Type B pancreatic cell (in vitro differentiated cells): Measurements from ENCODE around the gene CD3G. TPM values are rescaled to one million over a fixed set of nuclear protein-coding genes. Genes with fewer than 3 reads are reported as not detected.
A peak's percentile ranks its signal among the peaks of the same experiment; 100 is the strongest.

ENCODE experiments used
- DNase-seq: peaks from one replicate; pipeline ENCODE4 v3.0.0; 2021; ENCODE audit warnings: mixed read lengths; ENCODE audit not compliant: unreplicated experiment; ENCODE audit errors: extremely low spot score
- H3K27ac Mint-ChIP-seq: 2 replicates; pipeline ENCODE4 v1.8.0; 2021; ENCODE audit warnings: mild to moderate bottlenecking, mixed read lengths
- H3K27me3 Mint-ChIP-seq: 2 replicates; pipeline ENCODE4 v1.8.0; 2021; ENCODE audit warnings: mixed read lengths
- H3K36me3 Mint-ChIP-seq: 2 replicates; pipeline ENCODE4 v1.8.0; 2021; ENCODE audit warnings: mixed read lengths
- H3K4me1 Mint-ChIP-seq: one replicate; pipeline ENCODE4 v1.8.0; 2021; ENCODE audit warnings: mixed read lengths; ENCODE audit not compliant: unreplicated experiment
- H3K4me3 Mint-ChIP-seq: 2 replicates; pipeline ENCODE4 v1.8.0; 2021; ENCODE audit warnings: mild to moderate bottlenecking, mixed read lengths
- H3K9me3 Mint-ChIP-seq: 2 replicates; pipeline ENCODE4 v1.8.0; 2021; ENCODE audit warnings: mixed read lengths
- total RNA-seq: library from RNA; stranded (reverse); gene quantifications from 2 replicates; pipeline ENCODE4 v1.2.1, GENCODE V29; 2021; ENCODE audit warnings: low replicate concordance
- TF ChIP-seq, protein P1 (sequence below): fragments of 200-600 bp; sonication (generic); conservative IDR thresholded peaks from 2 replicates; pipeline ENCODE4 v1.5.0; 2021; ENCODE audit warnings: antibody characterized with exemption, mild to moderate bottlenecking

CD3G gene
- total RNA-seq, 1 donor from 2014 or later = not detected

DNA sequence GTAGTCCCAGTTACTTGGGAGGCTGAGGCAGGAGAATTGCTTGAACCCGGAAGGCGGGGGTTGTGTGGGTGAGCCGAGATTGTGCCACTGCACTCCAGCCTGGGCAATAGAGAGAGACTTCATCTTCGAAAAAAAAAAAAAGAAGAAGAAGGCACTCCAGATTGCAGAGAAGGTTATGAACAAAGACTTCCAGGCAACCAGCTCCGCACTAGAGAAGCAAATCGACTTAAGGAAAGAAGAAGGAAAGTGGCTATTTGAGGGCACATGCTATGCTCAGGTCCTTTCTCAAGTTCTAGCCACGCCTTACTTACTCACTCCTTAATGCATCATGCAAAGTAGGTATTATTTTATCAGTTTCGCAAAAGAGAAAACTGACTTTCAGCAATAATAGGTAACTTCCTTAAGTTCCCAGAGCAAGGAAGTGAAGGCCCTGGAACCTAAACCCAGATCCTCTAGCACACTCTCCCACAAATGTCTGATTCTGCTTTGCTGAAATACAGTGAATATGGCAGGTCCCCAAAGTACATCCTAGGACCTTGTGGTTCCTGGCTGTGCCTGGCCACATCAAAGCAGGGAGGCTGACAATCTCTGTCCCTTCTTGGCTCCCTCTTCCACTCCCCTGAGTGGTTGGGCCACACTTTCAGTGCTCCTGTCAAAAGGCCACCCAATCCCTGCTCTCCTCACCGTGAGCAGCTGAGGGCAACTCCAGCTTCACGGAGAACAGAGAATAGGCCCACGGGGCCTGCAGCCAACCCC lies 25.4 kb upstream of the CD3G start:
- no peaks in the 10 kb centered on the region for H3K9me3 Mint-ChIP-seq
- peaks cover 45% of the 10 kb centered on the region for H3K27me3 Mint-ChIP-seq
- H3K4me3 Mint-ChIP-seq = no peak overlapping the region
- H3K4me1 Mint-ChIP-seq = peaks cover 24% of the 10 kb centered on the region
- H3K36me3 Mint-ChIP-seq = no peaks in the 10 kb centered on the region
- TF ChIP-seq, protein P1, sequence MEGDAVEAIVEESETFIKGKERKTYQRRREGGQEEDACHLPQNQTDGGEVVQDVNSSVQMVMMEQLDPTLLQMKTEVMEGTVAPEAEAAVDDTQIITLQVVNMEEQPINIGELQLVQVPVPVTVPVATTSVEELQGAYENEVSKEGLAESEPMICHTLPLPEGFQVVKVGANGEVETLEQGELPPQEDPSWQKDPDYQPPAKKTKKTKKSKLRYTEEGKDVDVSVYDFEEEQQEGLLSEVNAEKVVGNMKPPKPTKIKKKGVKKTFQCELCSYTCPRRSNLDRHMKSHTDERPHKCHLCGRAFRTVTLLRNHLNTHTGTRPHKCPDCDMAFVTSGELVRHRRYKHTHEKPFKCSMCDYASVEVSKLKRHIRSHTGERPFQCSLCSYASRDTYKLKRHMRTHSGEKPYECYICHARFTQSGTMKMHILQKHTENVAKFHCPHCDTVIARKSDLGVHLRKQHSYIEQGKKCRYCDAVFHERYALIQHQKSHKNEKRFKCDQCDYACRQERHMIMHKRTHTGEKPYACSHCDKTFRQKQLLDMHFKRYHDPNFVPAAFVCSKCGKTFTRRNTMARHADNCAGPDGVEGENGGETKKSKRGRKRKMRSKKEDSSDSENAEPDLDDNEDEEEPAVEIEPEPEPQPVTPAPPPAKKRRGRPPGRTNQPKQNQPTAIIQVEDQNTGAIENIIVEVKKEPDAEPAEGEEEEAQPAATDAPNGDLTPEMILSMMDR = no peak
- DNase-seq = no peak
- H3K27ac Mint-ChIP-seq = peak overlapping the region; percentile 2

DNA sequence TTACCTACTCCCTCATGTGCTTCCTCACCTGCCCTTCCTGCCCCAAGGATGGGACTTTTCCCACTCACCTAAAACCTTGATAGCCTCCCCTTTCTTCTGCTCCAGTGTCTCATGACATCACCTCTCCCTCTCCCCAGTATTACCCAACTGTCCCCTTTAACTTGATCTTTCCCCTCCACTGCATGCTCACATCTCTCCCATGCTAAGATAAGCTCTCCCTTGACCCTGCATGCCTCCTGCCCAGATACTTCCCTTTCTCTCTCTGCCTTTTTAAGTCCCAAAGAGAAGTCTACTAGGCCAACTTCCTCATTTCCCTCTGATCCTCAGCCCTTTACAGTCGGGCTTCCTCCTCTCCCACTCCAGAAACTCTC lies 24.8 kb upstream of the CD3G start:
- H3K4me3 Mint-ChIP-seq = no peak overlapping the region
- no peaks in the 10 kb centered on the region for H3K36me3 Mint-ChIP-seq
- peak overlapping the region; percentile 2 for H3K27ac Mint-ChIP-seq
- H3K9me3 Mint-ChIP-seq = no peaks in the 10 kb centered on the region
- TF ChIP-seq, protein P1 = no peak
- peaks cover 40% of the 10 kb centered on the region for H3K27me3 Mint-ChIP-seq
- no peak for DNase-seq
- peaks cover 22% of the 10 kb centered on the region for H3K4me1 Mint-ChIP-seq

DNA sequence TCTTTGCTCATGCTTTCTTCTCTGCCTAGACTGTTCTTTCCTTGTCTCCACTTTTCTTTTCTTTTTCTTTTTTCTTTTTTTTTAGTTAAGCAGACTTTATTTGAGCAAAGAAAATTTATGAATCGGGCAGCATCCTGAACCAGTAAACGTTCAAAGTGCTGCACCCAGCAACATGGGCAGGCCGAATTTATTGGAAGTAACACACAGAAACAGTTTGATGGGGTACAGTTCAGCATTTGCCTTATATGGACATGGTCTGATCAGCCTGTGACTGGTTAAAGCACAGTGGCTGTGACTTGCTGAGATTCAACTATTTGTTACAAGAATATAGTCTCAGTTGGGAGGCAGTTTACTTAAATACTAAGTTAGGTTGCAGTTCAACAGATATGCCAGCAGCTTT lies 23.6 kb upstream of the CD3G start:
- H3K9me3 Mint-ChIP-seq = no peaks in the 10 kb centered on the region
- no peak overlapping the region for H3K27ac Mint-ChIP-seq
- no peak for DNase-seq
- no peaks in the 10 kb centered on the region for H3K36me3 Mint-ChIP-seq
- H3K4me1 Mint-ChIP-seq = peaks cover 18% of the 10 kb centered on the region
- TF ChIP-seq, protein P1 = no peak
- peaks cover 34% of the 10 kb centered on the region for H3K27me3 Mint-ChIP-seq
- no peak overlapping the region for H3K4me3 Mint-ChIP-seq

DNA sequence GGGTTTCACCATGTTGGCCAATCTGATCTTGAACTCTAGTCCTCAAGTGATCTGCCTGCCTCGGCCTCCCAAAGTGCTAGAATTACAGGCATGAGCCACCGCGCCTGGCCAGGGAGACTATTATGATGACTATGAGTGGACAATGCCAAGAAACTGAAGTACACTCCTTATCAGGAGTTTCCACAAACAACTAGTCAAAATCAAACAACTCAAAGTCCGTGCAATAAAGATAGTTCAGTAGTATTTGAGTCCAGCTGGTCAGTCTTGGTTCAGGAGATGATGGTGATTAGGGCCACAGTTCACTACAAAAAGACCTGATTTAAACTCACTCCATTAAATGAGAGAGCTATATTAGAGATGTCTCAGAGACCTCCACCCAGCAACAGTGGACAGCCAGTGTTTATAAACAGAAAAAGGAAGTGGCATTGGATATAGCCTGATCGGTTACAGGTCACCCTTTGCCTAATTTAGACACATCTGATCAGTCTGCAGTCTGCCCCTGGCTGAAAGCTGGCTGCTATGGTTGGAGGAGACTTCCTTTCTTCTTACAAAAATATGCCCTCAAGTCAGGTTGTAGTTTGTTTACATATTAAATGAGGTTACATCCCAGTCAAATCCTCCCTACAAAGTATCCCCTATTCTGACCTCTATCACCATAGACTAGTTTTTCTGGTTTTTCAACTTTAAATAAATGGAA lies 22.6 kb upstream of the CD3G start:
- peaks cover 8% of the 10 kb centered on the region for H3K4me1 Mint-ChIP-seq
- peak overlapping the region; percentile 10 for H3K4me3 Mint-ChIP-seq
- H3K9me3 Mint-ChIP-seq = no peaks in the 10 kb centered on the region
- H3K36me3 Mint-ChIP-seq = no peaks in the 10 kb centered on the region
- no peak for DNase-seq
- peaks cover 31% of the 10 kb centered on the region for H3K27me3 Mint-ChIP-seq
- TF ChIP-seq, protein P1 = no peak
- peak overlapping the region; percentile 19 for H3K27ac Mint-ChIP-seq

DNA sequence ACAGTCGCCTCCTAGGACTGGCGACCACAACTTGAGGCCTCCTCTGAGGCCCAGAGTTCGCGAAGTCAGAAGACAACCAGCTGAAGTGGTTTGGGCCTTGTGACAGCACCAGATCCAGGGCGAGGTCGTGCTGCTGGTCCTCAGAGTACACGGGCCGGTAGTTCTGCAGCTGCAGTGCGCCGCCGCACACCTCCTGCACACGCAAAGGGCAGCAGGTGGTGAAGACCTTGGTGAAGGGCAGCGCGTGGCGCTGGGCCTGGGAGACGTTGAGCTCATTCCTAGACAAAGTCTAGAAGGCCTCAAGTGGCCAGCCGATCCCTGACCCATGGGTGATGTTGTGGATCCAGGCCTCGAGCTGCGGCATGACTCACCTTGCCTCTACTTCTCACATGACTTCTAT lies 21.4 kb upstream of the CD3G start:
- peaks cover 28% of the 10 kb centered on the region for H3K27me3 Mint-ChIP-seq
- H3K4me1 Mint-ChIP-seq = peaks cover 7% of the 10 kb centered on the region
- no peak for DNase-seq
- H3K9me3 Mint-ChIP-seq = no peaks in the 10 kb centered on the region
- TF ChIP-seq, protein P1 = no peak
- no peak overlapping the region for H3K4me3 Mint-ChIP-seq
- H3K36me3 Mint-ChIP-seq = no peaks in the 10 kb centered on the region
- no peak overlapping the region for H3K27ac Mint-ChIP-seq
